HEK293 (cell line): ENCODE data around the gene DSC2.

Source experiments
- CTCF ChIA-PET: fragments of 350-600 bp; formaldehyde crosslinking; extraction: SDS; loops from one replicate; lab custom pipeline; 2021; ENCODE audit warnings: antibody characterized with exemption; lab: Yijun Ruan, JAX
- POLR2A ChIA-PET: fragments of 300-600 bp; formaldehyde crosslinking; extraction: SDS; loops from one replicate; lab custom pipeline; 2020; ENCODE audit warnings: antibody characterized with exemption, inconsistent platforms; lab: Yijun Ruan, JAX
- H3K27ac ChIP-seq: fragments of 200-500 bp; sonication (Bioruptor generic); 2 replicates; pipeline ENCODE4 v1.5.1; 2014; ENCODE audit warnings: low read depth, low read length, control low read depth, inconsistent platforms; ENCODE audit errors: extremely low read depth
- H3K36me3 ChIP-seq, 2 experiments: fragments of 200-500 bp in 1 of 2; sonication (Bioruptor generic) in 1 of 2; 1 replicate in 1 of 2; 2 replicates in 1 of 2; pipeline ENCODE4 v1.5.1; 2014 to 2017; ENCODE audit warnings: inconsistent platforms in 2 of 2, low read length in 2 of 2; ENCODE audit not compliant: control insufficient read depth in 2 of 2, insufficient read depth in 1 of 2
- H3K4me1 ChIP-seq: fragments of 200-500 bp; sonication (Bioruptor generic); 2 replicates; pipeline ENCODE4 v1.5.1; 2014; ENCODE audit warnings: mild to moderate bottlenecking, low read length, inconsistent platforms; ENCODE audit not compliant: control insufficient read depth, insufficient read depth
- H3K4me3 ChIP-seq: 2 replicates; pipeline ENCODE4 v1.5.1; 2011; ENCODE audit warnings: low read depth, mild to moderate bottlenecking, control low read depth, low read length, moderate library complexity
- H3K9me3 ChIP-seq: fragments of 200-500 bp; sonication (Bioruptor generic); 2 replicates; pipeline ENCODE4 v1.5.1; 2014; ENCODE audit warnings: low read depth, low read length, inconsistent platforms; ENCODE audit not compliant: control insufficient read depth, insufficient read depth
- AEBP2 ChIP-seq: fragments of 450-650 bp; formaldehyde crosslinking; IDR thresholded peaks from 2 replicates; pipeline ENCODE4 v1.5.1; 2016; ENCODE audit warnings: missing biosample characterization, missing genetic modification characterization, borderline replicate concordance
- KLF1 ChIP-seq: fragments of 450-650 bp; formaldehyde crosslinking; IDR thresholded peaks from 2 replicates; pipeline ENCODE4 v1.5.1; 2016; ENCODE audit warnings: missing biosample characterization, missing genetic modification characterization
- PRDM10 ChIP-seq: fragments of 450-650 bp; formaldehyde crosslinking; IDR thresholded peaks from 2 replicates; pipeline ENCODE4 v1.5.1; 2016; ENCODE audit warnings: missing biosample characterization, missing genetic modification characterization
- SCRT1 ChIP-seq: fragments of 450-650 bp; formaldehyde crosslinking; IDR thresholded peaks from 2 replicates; pipeline ENCODE4 v1.5.1; 2016; ENCODE audit warnings: missing biosample characterization, missing genetic modification characterization, borderline replicate concordance
- TCF7L2 ChIP-seq: IDR thresholded peaks from 2 replicates; pipeline ENCODE4 v1.6.1; 2011; ENCODE audit warnings: low read depth, mild to moderate bottlenecking, inconsistent platforms, low read length, moderate library complexity, borderline replicate concordance
- ZFP3 ChIP-seq: fragments of 450-650 bp; formaldehyde crosslinking; IDR thresholded peaks from 2 replicates; pipeline ENCODE4 v1.5.1; 2016; ENCODE audit warnings: low read depth, missing biosample characterization, missing genetic modification characterization
- ZNF174 ChIP-seq: fragments of 450-650 bp; formaldehyde crosslinking; IDR thresholded peaks from 2 replicates; pipeline ENCODE4 v1.5.0; 2017; ENCODE audit warnings: missing biosample characterization, mild to moderate bottlenecking, missing genetic modification characterization
- ZNF223 ChIP-seq: fragments of 450-650 bp; formaldehyde crosslinking; IDR thresholded peaks from 2 replicates; pipeline ENCODE4 v1.5.1; 2016; ENCODE audit warnings: missing biosample characterization, missing genetic modification characterization
- ZNF239 ChIP-seq: fragments of 450-650 bp; formaldehyde crosslinking; IDR thresholded peaks from 2 replicates; pipeline ENCODE4 v1.5.1; 2016; ENCODE audit warnings: missing biosample characterization, missing genetic modification characterization
- ZNF248 ChIP-seq: fragments of 450-650 bp; formaldehyde crosslinking; IDR thresholded peaks from 2 replicates; pipeline ENCODE4 v1.5.1; 2017; ENCODE audit warnings: missing biosample characterization, missing genetic modification characterization
- ZNF26 ChIP-seq: fragments of 450-650 bp; formaldehyde crosslinking; IDR thresholded peaks from 2 replicates; pipeline ENCODE4 v1.5.1; 2016; ENCODE audit warnings: missing biosample characterization, missing genetic modification characterization
- ZNF324 ChIP-seq: fragments of 450-650 bp; formaldehyde crosslinking; IDR thresholded peaks from 2 replicates; pipeline ENCODE4 v1.5.1; 2016; ENCODE audit warnings: missing biosample characterization, missing genetic modification characterization
- ZNF341 ChIP-seq: fragments of 450-650 bp; formaldehyde crosslinking; IDR thresholded peaks from 2 replicates; pipeline ENCODE4; 2016; ENCODE audit warnings: low read depth, missing biosample characterization, missing genetic modification characterization
- ZNF354C ChIP-seq: fragments of 450-650 bp; formaldehyde crosslinking; IDR thresholded peaks from 2 replicates; pipeline ENCODE4 v1.5.1; 2016; ENCODE audit warnings: missing biosample characterization, missing genetic modification characterization, low read depth, borderline replicate concordance
- ZNF529 ChIP-seq: fragments of 450-650 bp; formaldehyde crosslinking; IDR thresholded peaks from 2 replicates; pipeline ENCODE4 v1.5.1; 2017; ENCODE audit warnings: missing genetic modification characterization, missing biosample characterization; ENCODE audit not compliant: insufficient replicate concordance
- ZNF585B ChIP-seq: fragments of 450-650 bp; formaldehyde crosslinking; IDR thresholded peaks from 2 replicates; pipeline ENCODE4 v1.5.1; 2016; ENCODE audit warnings: missing biosample characterization, missing genetic modification characterization
- ZNF677 ChIP-seq: fragments of 450-650 bp; IDR thresholded peaks from 2 replicates; pipeline ENCODE4 v1.5.0; 2018; ENCODE audit warnings: missing biosample characterization, mild to moderate bottlenecking, missing genetic modification characterization, moderate library complexity
- ZNF768 ChIP-seq: fragments of 450-650 bp; formaldehyde crosslinking; IDR thresholded peaks from 2 replicates; pipeline ENCODE4 v1.5.1; 2018; ENCODE audit warnings: missing biosample characterization, mild to moderate bottlenecking, missing genetic modification characterization
- ZNF791 ChIP-seq: fragments of 450-650 bp; formaldehyde crosslinking; IDR thresholded peaks from 2 replicates; pipeline ENCODE4 v1.5.1; 2016; ENCODE audit warnings: missing biosample characterization, missing genetic modification characterization
- TF ChIP-seq, protein P1 (sequence below): fragments of 450-650 bp; formaldehyde crosslinking; IDR thresholded peaks from 2 replicates; pipeline ENCODE4 v1.5.1; 2016; ENCODE audit warnings: missing biosample characterization, missing genetic modification characterization, low read depth
- TF ChIP-seq, protein P2 (sequence below): fragments of 450-650 bp; formaldehyde crosslinking; IDR thresholded peaks from 2 replicates; pipeline ENCODE4 v1.5.1; 2016; ENCODE audit warnings: missing biosample characterization, missing genetic modification characterization
- TF ChIP-seq, protein P3 (sequence below): fragments of 450-650 bp; formaldehyde crosslinking; IDR thresholded peaks from 2 replicates; pipeline ENCODE4 v1.5.1; 2016; ENCODE audit warnings: missing biosample characterization, missing genetic modification characterization

DSC2 gene

GRCh38 chr18:31099450-31100230 is 2.6 kb downstream of the DSC2 start (continued):
- TF ChIP-seq ZNF248 (tag by site-specific recombination) = no peak
- TF ChIP-seq ZNF791 (tag by site-specific recombination) = no peak
- peak; percentile 65 for TF ChIP-seq ZNF341
- TF ChIP-seq ZNF768 (tag by site-specific recombination) = no peak
- 0 out of 2 replicates have a peak, but pooled peaks have one; percentile 11 for TF ChIP-seq ZNF239 (tag by site-specific recombination)
- TF ChIP-seq ZNF529 (tag by site-specific recombination) = no peak
- TF ChIP-seq KLF1 = peak; percentile 72

- Histone ChIP-seq H3K27ac (no peak overlapping the region), H3K9me3 (no peaks in the 10 kb centered on the region), H3K36me3 (no peaks in the 10 kb centered on the region), H3K4me1 (peaks cover 6% of the 10 kb centered on the region), H3K4me3 (no peak overlapping the region)
- CTCF ChIA-PET = interaction anchor here (0.5 kb wide), 1 partner anchor 47 kb away, joined by 3 read pairs; no protein-coding TSS in a partner anchor
- POLR2A ChIA-PET = interaction anchor here (2.1 kb wide), 1 partner anchor 57 kb away, joined by 11 read pairs; the partner anchor contains the start of gene DSC3
- no peak for TF ChIP-seq AEBP2 (tag by site-specific recombination)
- TF ChIP-seq ZFP3 = no peak
- no peak for TF ChIP-seq SCRT1 (tag by site-specific recombination)
- TF ChIP-seq, protein P1, sequence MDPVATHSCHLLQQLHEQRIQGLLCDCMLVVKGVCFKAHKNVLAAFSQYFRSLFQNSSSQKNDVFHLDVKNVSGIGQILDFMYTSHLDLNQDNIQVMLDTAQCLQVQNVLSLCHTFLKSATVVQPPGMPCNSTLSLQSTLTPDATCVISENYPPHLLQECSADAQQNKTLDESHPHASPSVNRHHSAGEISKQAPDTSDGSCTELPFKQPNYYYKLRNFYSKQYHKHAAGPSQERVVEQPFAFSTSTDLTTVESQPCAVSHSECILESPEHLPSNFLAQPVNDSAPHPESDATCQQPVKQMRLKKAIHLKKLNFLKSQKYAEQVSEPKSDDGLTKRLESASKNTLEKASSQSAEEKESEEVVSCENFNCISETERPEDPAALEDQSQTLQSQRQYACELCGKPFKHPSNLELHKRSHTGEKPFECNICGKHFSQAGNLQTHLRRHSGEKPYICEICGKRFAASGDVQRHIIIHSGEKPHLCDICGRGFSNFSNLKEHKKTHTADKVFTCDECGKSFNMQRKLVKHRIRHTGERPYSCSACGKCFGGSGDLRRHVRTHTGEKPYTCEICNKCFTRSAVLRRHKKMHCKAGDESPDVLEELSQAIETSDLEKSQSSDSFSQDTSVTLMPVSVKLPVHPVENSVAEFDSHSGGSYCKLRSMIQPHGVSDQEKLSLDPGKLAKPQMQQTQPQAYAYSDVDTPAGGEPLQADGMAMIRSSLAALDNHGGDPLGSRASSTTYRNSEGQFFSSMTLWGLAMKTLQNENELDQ (tag by site-specific recombination) = no peak
- TF ChIP-seq, protein P2, sequence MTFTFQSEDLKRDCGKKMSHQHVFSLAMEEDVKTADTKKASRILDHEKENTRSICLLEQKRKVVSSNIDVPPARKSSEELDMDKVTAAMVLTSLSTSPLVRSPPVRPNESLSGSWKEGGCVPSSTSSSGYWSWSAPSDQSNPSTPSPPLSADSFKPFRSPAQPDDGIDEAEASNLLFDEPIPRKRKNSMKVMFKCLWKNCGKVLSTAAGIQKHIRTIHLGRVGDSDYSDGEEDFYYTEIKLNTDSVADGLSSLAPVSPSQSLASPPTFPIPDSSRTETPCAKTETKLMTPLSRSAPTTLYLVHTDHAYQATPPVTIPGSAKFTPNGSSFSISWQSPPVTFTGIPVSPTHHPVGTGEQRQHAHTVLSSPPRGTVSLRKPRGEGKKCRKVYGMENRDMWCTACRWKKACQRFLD (tag by site-specific recombination) = no peak
- TF ChIP-seq PRDM10 (tag by site-specific recombination) = no peak
- no peak for TF ChIP-seq TCF7L2
- TF ChIP-seq ZNF354C (tag by site-specific recombination) = no peak
- TF ChIP-seq ZNF585B = no peak
- TF ChIP-seq, protein P3, sequence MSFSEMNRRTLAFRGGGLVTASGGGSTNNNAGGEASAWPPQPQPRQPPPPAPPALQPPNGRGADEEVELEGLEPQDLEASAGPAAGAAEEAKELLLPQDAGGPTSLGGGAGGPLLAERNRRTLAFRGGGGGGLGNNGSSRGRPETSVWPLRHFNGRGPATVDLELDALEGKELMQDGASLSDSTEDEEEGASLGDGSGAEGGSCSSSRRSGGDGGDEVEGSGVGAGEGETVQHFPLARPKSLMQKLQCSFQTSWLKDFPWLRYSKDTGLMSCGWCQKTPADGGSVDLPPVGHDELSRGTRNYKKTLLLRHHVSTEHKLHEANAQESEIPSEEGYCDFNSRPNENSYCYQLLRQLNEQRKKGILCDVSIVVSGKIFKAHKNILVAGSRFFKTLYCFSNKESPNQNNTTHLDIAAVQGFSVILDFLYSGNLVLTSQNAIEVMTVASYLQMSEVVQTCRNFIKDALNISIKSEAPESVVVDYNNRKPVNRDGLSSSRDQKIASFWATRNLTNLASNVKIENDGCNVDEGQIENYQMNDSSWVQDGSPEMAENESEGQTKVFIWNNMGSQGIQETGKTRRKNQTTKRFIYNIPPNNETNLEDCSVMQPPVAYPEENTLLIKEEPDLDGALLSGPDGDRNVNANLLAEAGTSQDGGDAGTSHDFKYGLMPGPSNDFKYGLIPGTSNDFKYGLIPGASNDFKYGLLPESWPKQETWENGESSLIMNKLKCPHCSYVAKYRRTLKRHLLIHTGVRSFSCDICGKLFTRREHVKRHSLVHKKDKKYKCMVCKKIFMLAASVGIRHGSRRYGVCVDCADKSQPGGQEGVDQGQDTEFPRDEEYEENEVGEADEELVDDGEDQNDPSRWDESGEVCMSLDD (tag by site-specific recombination) = no peak
- no peak for TF ChIP-seq ZNF677 (tag by site-specific recombination)
- no peak for TF ChIP-seq ZNF324 (tag by site-specific recombination)
- TF ChIP-seq ZNF529 (tag by site-specific recombination) = no peak
- no peak for TF ChIP-seq ZNF223 (tag by site-specific recombination)
- TF ChIP-seq ZNF26 (tag by site-specific recombination) = no peak
- no peak for TF ChIP-seq ZNF174 (tag by site-specific recombination)
These were observed 3.3 kb downstream of the DSC2 start for GRCh38 chr18:31098878-31099277.
